Esophagus muscularis mucosa (tissue), 4 donors: ENCODE measurements around the gene CENPC. TPM values are rescaled to one million over a fixed set of nuclear protein-coding genes. Genes with fewer than 3 reads are reported as not detected.

ENCODE experiments used
- DNase-seq: peaks from one replicate; pipeline ENCODE4 v3.0.0-alpha.2; 2017; ENCODE audit errors: extremely low spot score
- H3K27ac ChIP-seq, 4 donors: fragments of 200-600 bp; sonication (generic); replicated peaks in 1 of 4; 1 replicate in 3 of 4; 2 replicates in 1 of 4; pipeline ENCODE4 v1.5.1; 2016 to 2019; ENCODE audit warnings: mild to moderate bottlenecking in 1 of 4
- H3K27me3 ChIP-seq, 4 donors: fragments of 200-600 bp; sonication (generic); one replicate each; pipeline versions ENCODE4 v1.5.1 to v1.6.0; 2016 to 2019
- H3K36me3 ChIP-seq, 4 donors: fragments of 200-600 bp; sonication (generic); one replicate each; pipeline ENCODE4 v1.5.1; 2016 to 2019
- H3K4me1 ChIP-seq, 4 donors: fragments of 200-600 bp; sonication (generic); one replicate each; pipeline ENCODE4 v1.5.1; 2016 to 2019
- H3K4me3 ChIP-seq, 4 donors: fragments of 200-600 bp; sonication (generic); 1 replicate in 2 of 4; 2 replicates in 2 of 4; pipeline ENCODE4 v1.5.1; 2016 to 2019; ENCODE audit warnings: mild to moderate bottlenecking in 4 of 4, moderate library complexity in 1 of 4
- H3K9me3 ChIP-seq, 4 donors: fragments of 200-600 bp; sonication (generic); 1 replicate in 3 of 4; 2 replicates in 1 of 4; pipeline ENCODE4 v1.5.1; 2016 to 2019
- CTCF ChIP-seq, 3 experiments: fragments of 200-600 bp in 2 of 3; fragments of 450-650 bp in 1 of 3; sonication (generic) in 2 of 3; IDR thresholded peaks; one replicate each; pipeline ENCODE4 v1.5.1; 2017 to 2019; ENCODE audit warnings: antibody characterized with exemption in 3 of 3, mild to moderate bottlenecking in 2 of 3, moderate library complexity in 1 of 3
- EP300 ChIP-seq: sonication (generic); formaldehyde crosslinking; IDR thresholded peaks from one replicate; pipeline ENCODE4 v1.6.1; 2017; ENCODE audit warnings: antibody characterized with exemption
- POLR2A ChIP-seq: fragments of 450-650 bp; IDR thresholded peaks from one replicate; pipeline ENCODE4 v1.6.1; 2017; ENCODE audit warnings: antibody characterized with exemption, moderate library complexity, mild to moderate bottlenecking, low read depth
- POLR2AphosphoS5 ChIP-seq, 2 donors: sonication (generic); formaldehyde crosslinking; IDR thresholded peaks; one replicate each; pipeline ENCODE4 v1.6.1; 2017; ENCODE audit warnings: antibody characterized with exemption in 2 of 2
- WGBS: methylation state at CpG from one replicate; pipeline ENCODE4 v1.1.5; 2018; 5-methylcytosine and 5-hydroxymethylcytosine counted together
- intact Hi-C: fragments of 100-400 bp; cut with DNase I; formaldehyde crosslinking; loops from one replicate; pipeline ENCODE4 v1.15.1; 2023
- total RNA-seq, 4 donors: library from RNA; depleted of rRNA; stranded (reverse); fragments of >200 nt; gene quantifications; one replicate each; pipeline versions ENCODE4 v1.1.0 to v1.2.1, GENCODE V29; 2016

Gene CENPC
- total RNA-seq, 4 donors from 2014 or later = 14.5 to 26.2 (median 15.3) TPM

GRCh38 chr4:67483868-67484602, 61.3 kb downstream of the CENPC start:
- H3K9me3 ChIP-seq = peaks cover 0 to 8% (median 0%) of the 10 kb centered on the region in 4 donors
- 90% methylated on average over 5 of the region's 5 CpGs for WGBS
- H3K27ac ChIP-seq = no peak overlapping the region
- H3K36me3 ChIP-seq = peaks cover 4 to 65% (median 27%) of the 10 kb centered on the region in 4 donors
- H3K4me1 ChIP-seq = no peaks in the 10 kb centered on the region
- H3K4me3 ChIP-seq = no peak overlapping the region
- DNase-seq = no peak
- no peaks in the 10 kb centered on the region for H3K27me3 ChIP-seq
- intact Hi-C loops = no loop called here
- TF ChIP-seq CTCF (IDR thresholded peaks at IDR 0.05) = no peak
- TF ChIP-seq POLR2A = no peak
- TF ChIP-seq POLR2AphosphoS5 (IDR thresholded peaks at IDR 0.05) = no peak
- TF ChIP-seq EP300 = no peak

- no peak for TF ChIP-seq EP300
- no peak for TF ChIP-seq CTCF (IDR thresholded peaks at IDR 0.05)
- TF ChIP-seq POLR2AphosphoS5 (IDR thresholded peaks at IDR 0.05) = no peak
- TF ChIP-seq POLR2A = no peak
- H3K36me3 ChIP-seq = peaks cover 10 to 70% (median 40%) of the 10 kb centered on the region in 4 donors
- intact Hi-C loops = no loop called here
Observed at GRCh38 chr4:67480810-67481209, 64.5 kb downstream of the CENPC start.

GRCh38 chr4:67475155-67475554, 70.1 kb downstream of the CENPC start:
- H3K9me3 ChIP-seq = peaks cover 0 to 8% (median 4%) of the 10 kb centered on the region in 4 donors
- H3K27ac ChIP-seq = no peak overlapping the region
- no peaks in the 10 kb centered on the region for H3K27me3 ChIP-seq
- peaks cover 34 to 85% (median 59%) of the 10 kb centered on the region in 4 donors for H3K36me3 ChIP-seq
- no peak overlapping the region for H3K4me3 ChIP-seq
- WGBS = 44% methylated on average over 4 of the region's 4 CpGs
- DNase-seq = no peak
- no peaks in the 10 kb centered on the region for H3K4me1 ChIP-seq
- intact Hi-C loops = no loop called here
- no peak for TF ChIP-seq EP300
- no peak for TF ChIP-seq CTCF (IDR thresholded peaks at IDR 0.05)
- no peak for TF ChIP-seq POLR2AphosphoS5 (IDR thresholded peaks at IDR 0.05)
- no peak for TF ChIP-seq POLR2A

More at GRCh38 chr4:67480810-67481209, 64.5 kb downstream of the CENPC start:
- Histone ChIP-seq H3K27me3 (no peaks in the 10 kb centered on the region), H3K4me1 (no peaks in the 10 kb centered on the region), H3K4me3 (no peak overlapping the region), H3K9me3 (peaks cover 0 to 8% (median 8%) of the 10 kb centered on the region in 4 donors), H3K27ac (no peak overlapping the region)
- 86% methylated on average over 3 of the region's 3 CpGs for WGBS
- no peak for DNase-seq

DNA sequence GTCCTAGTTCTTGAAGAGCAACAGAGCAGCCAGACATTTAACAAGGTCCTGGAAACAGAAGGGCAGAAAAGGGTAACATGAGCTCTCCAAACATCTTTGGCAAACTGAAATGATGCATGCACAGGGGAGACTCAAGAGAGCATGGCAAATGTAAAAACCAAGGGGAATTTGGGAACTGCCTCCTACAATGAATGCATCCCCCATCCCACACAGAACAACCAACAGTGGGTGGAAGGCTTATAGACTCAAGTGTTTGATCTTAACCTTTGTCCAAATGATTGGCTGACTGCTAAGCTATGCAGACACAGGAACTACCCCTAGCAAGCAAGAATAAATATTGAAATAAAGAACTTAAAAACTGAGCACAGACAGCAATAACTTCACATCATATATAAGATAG, 74.4 kb downstream of the CENPC start:
- DNase-seq = no peak
- no peaks in the 10 kb centered on the region for H3K4me1 ChIP-seq
- no peak overlapping the region for H3K27ac ChIP-seq
- H3K36me3 ChIP-seq = peaks cover 29 to 83% (median 48%) of the 10 kb centered on the region in 4 donors
- no peak for TF ChIP-seq CTCF (IDR thresholded peaks at IDR 0.05)
- no peak for TF ChIP-seq POLR2A
- no peak for TF ChIP-seq POLR2AphosphoS5 (IDR thresholded peaks at IDR 0.05)
- no peak for TF ChIP-seq EP300
- H3K9me3 ChIP-seq = no peaks in the 10 kb centered on the region
- no peaks in the 10 kb centered on the region for H3K27me3 ChIP-seq
- intact Hi-C loops = no loop called here
- H3K4me3 ChIP-seq = no peak overlapping the region

DNA sequence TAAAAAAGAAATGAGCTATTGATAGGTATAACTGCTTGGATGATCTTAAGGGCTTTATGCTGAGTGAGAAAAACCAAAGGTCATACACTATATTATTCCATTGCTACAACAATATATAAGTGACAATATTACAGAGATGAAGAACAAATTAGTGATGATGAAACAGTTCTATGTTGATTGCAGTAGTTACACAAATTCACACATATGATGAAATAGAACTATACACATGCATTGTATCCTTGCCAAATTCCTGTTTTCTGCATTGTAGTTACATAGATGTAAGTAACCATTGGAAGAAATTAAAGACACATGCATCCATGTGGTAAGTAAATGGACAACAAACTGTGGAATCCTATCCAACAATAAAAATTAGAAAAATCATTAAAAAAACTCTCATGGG, 76.5 kb downstream of the CENPC start:
- H3K36me3 ChIP-seq = peaks cover 9 to 63% (median 29%) of the 10 kb centered on the region in 4 donors
- no peak overlapping the region for H3K27ac ChIP-seq

More for the DNA sequence above, 76.5 kb downstream of the CENPC start:
- TF ChIP-seq POLR2A = no peak
- no peak for TF ChIP-seq POLR2AphosphoS5 (IDR thresholded peaks at IDR 0.05)
- TF ChIP-seq EP300 = no peak
- no peak for TF ChIP-seq CTCF (IDR thresholded peaks at IDR 0.05)
- intact Hi-C loops = no loop called here
- no peak overlapping the region for H3K4me3 ChIP-seq
- no peaks in the 10 kb centered on the region for H3K27me3 ChIP-seq
- H3K4me1 ChIP-seq = peaks cover 0 to 5% (median 2%) of the 10 kb centered on the region in 4 donors
- no peak for DNase-seq
- no peaks in the 10 kb centered on the region for H3K9me3 ChIP-seq
